Panc1 (cell line): ENCODE results near the gene THOC2.
"Not testable (repeated sequence)": the region's sequence is repeated elsewhere in the genome, so short reads cannot be mapped to it uniquely, and the experiment has no call there.

Experiments used
- CTCF ChIP-seq: fragments of 450-650 bp; IDR thresholded peaks from 2 replicates; pipeline ENCODE4 v1.5.1; 2017; ENCODE audit warnings: mild to moderate bottlenecking
- POLR2AphosphoS5 ChIP-seq: IDR thresholded peaks from 2 replicates; pipeline ENCODE4 v1.6.1; 2012; ENCODE audit warnings: mild to moderate bottlenecking, low read depth, low read length, moderate library complexity
- REST ChIP-seq, 2 experiments: IDR thresholded peaks; 2 replicates each; pipeline ENCODE4 v1.6.1; 2011 to 2012; ENCODE audit warnings: low read depth in 2 of 2, control low read depth in 1 of 2, low read length in 1 of 2, mild to moderate bottlenecking in 1 of 2, moderate library complexity in 1 of 2; ENCODE audit not compliant: insufficient read depth in 1 of 2
- SIN3A ChIP-seq: IDR thresholded peaks from 2 replicates; pipeline ENCODE4 v1.6.1; 2012; ENCODE audit warnings: low read depth, mild to moderate bottlenecking, low read length, moderate library complexity, borderline replicate concordance; ENCODE audit not compliant: insufficient read depth

- TF ChIP-seq CTCF; SIN3A; POLR2AphosphoS5; REST (IDR thresholded peaks at IDR 0.05; ENCODE audit: insufficient read depth in 1 of 2, low read depth in 2 of 2, low read length in 1 of 2): not testable (repeated sequence)
These were observed 1.2 kb upstream of the THOC2 start for GRCh38 chrX:123734079-123734478.
